OCI-LY7 (cell line): ENCODE data around the gene ARRDC3. TPM values are rescaled to one million over a fixed set of nuclear protein-coding genes. Genes with fewer than 3 reads are reported as not detected.

ENCODE experiments used
- BruUV-seq: library from RNA; stranded (reverse); fragments of 400-500 nt; replicated peaks from 2 replicates; lab custom pipeline; 2021; lab: Mats Ljungman, UMichigan
- CTCF ChIA-PET: fragments of 300-600 bp; sonication (Branson Sonifier 250); formaldehyde crosslinking; loops from one replicate; lab custom pipeline; 2022; ENCODE audit warnings: antibody characterized with exemption; ENCODE audit not compliant: unreplicated experiment; lab: Charles Lee
- POLR2A ChIA-PET: fragments of 300-600 bp; sonication (Branson Sonifier 250); formaldehyde crosslinking; loops from one replicate; lab custom pipeline; 2022; ENCODE audit warnings: antibody characterized with exemption; lab: Charles Lee
- DNase-seq: peaks from one replicate; pipeline ENCODE4 v3.0.0-alpha.2; 2015; ENCODE audit warnings: low spot score
- H2AFZ ChIP-seq: fragments of 200-600 bp; sonication (generic), shearing (Covaris generic); 2 replicates; pipeline ENCODE4 v1.6.1; 2014; ENCODE audit warnings: mild to moderate bottlenecking, antibody characterized with exemption, low read length, moderate library complexity
- H3K27ac ChIP-seq: fragments of 200-600 bp; sonication (generic); 2 replicates; pipeline ENCODE4 v1.5.1; 2014; ENCODE audit warnings: mixed run types, low read depth, mild to moderate bottlenecking, moderate library complexity, low read length, inconsistent platforms; ENCODE audit not compliant: poor library complexity, severe bottlenecking
- H3K36me3 ChIP-seq: fragments of 200-600 bp; sonication (generic); 2 replicates; pipeline ENCODE4 v1.6.1; 2014; ENCODE audit warnings: mild to moderate bottlenecking, antibody characterized with exemption, low read length, moderate library complexity, mixed read lengths; ENCODE audit not compliant: insufficient read depth
- H3K4me1 ChIP-seq: fragments of 200-600 bp; sonication (generic); 2 replicates; pipeline ENCODE4 v1.5.1; 2014; ENCODE audit warnings: mild to moderate bottlenecking, low read length; ENCODE audit not compliant: insufficient read depth, poor library complexity, severe bottlenecking
- H3K4me2 ChIP-seq: fragments of 200-600 bp; sonication (generic); 2 replicates; pipeline ENCODE4 v1.6.1; 2014; ENCODE audit warnings: mild to moderate bottlenecking, low read length
- H3K4me3 ChIP-seq: fragments of 200-600 bp; sonication (generic); 2 replicates; pipeline ENCODE4 v1.5.1; 2014; ENCODE audit warnings: mild to moderate bottlenecking, low read depth, low read length; ENCODE audit not compliant: poor library complexity, severe bottlenecking
- H3K79me2 ChIP-seq: fragments of 200-600 bp; sonication (generic); 2 replicates; pipeline ENCODE4 v1.6.1; 2016; ENCODE audit warnings: low read depth, mild to moderate bottlenecking, low read length, moderate library complexity, mixed read lengths; ENCODE audit not compliant: insufficient read depth
- H3K9me2 ChIP-seq: fragments of 200-600 bp; sonication (generic); 2 replicates; pipeline ENCODE4 v1.6.1; 2016; ENCODE audit warnings: mild to moderate bottlenecking, low read length, mixed read lengths; ENCODE audit not compliant: insufficient read depth
- H3K9me3 ChIP-seq: fragments of 200-600 bp; sonication (generic); 2 replicates; pipeline ENCODE4 v1.6.1; 2014; ENCODE audit warnings: mild to moderate bottlenecking, mixed run types, low read length, mixed read lengths
- H4K20me1 ChIP-seq: fragments of 200-600 bp; sonication (generic); 2 replicates; pipeline ENCODE4 v1.6.1; 2014; ENCODE audit warnings: mild to moderate bottlenecking, antibody characterized with exemption, low read length, moderate library complexity, mixed read lengths; ENCODE audit not compliant: insufficient read depth
- CTCF ChIP-seq: fragments of 200-600 bp; sonication (generic); conservative IDR thresholded peaks from 2 replicates; pipeline ENCODE4 v1.5.1; 2014; ENCODE audit warnings: mild to moderate bottlenecking, antibody characterized with exemption, low read length, moderate library complexity, mixed read lengths
- EZH2phosphoT487 ChIP-seq: fragments of 200-600 bp; sonication (generic); IDR thresholded peaks from 2 replicates; pipeline ENCODE4 v1.6.1; 2018; ENCODE audit warnings: low read depth, borderline replicate concordance, mild to moderate bottlenecking, mixed run types, antibody characterized with exemption, low read length, moderate library complexity, mixed read lengths
- intact Hi-C: fragments of 100-400 bp; cut with micrococcal nuclease; formaldehyde crosslinking; loops from one replicate; pipeline ENCODE4 v1.10.0; 2022; ENCODE audit not compliant: unreplicated experiment
- total RNA-seq, 2 experiments: library from RNA; depleted of rRNA in 1 of 2; stranded (reverse); fragments of >200 nt in 1 of 2; shearing (Covaris generic) in 1 of 2; gene quantifications; 2 replicates each; pipeline ENCODE4 v1.2.3, GENCODE V29; 2014 to 2022

ARRDC3 gene
- total RNA-seq, 2 experiments from 2014 or later: 30.0 to 30.6 TPM

- BruUV-seq: no TSS peak
- H3K27ac ChIP-seq: no peak overlapping the region
- no peaks in the 10 kb centered on the region for H3K36me3 ChIP-seq
- no peaks in the 10 kb centered on the region for H3K9me2 ChIP-seq
- ChIA-PET CTCF (no interaction called here), POLR2A (no interaction called here)
- no peaks in the 10 kb centered on the region for H3K79me2 ChIP-seq
- no peaks in the 10 kb centered on the region for H3K4me1 ChIP-seq
- TF ChIP-seq EZH2phosphoT487: no peak
- no peak for TF ChIP-seq CTCF
- no peaks in the 10 kb centered on the region for H4K20me1 ChIP-seq
- H2AFZ ChIP-seq: no peak overlapping the region
- H3K9me3 ChIP-seq: no peaks in the 10 kb centered on the region
- no peak overlapping the region for H3K4me2 ChIP-seq
- no peak for DNase-seq
- no peak overlapping the region for H3K4me3 ChIP-seq
- intact Hi-C loops: no loop called here
Observed at GRCh38 chr5:91403438-91403837, 20.3 kb upstream of the ARRDC3 start.

GRCh38 chr5:91401175-91401574 is 18.1 kb upstream of the ARRDC3 start:
- TF ChIP-seq EZH2phosphoT487 (no peak), CTCF (no peak)
- Histone ChIP-seq H2AFZ (no peak overlapping the region), H3K4me3 (no peak overlapping the region), H3K9me3 (no peaks in the 10 kb centered on the region), H3K79me2 (no peaks in the 10 kb centered on the region), H4K20me1 (no peaks in the 10 kb centered on the region), H3K4me2 (no peak overlapping the region), H3K36me3 (no peaks in the 10 kb centered on the region), H3K27ac (no peak overlapping the region), H3K9me2 (no peaks in the 10 kb centered on the region), H3K4me1 (no peaks in the 10 kb centered on the region)
- intact Hi-C loops: no loop called here
- ChIA-PET POLR2A (interaction anchor here (1.0 kb wide), 1 partner anchor 16 kb away, joined by 3 read pairs; no protein-coding TSS in a partner anchor), CTCF (no interaction called here)
- no peak for DNase-seq
- BruUV-seq: no TSS peak

- CTCF ChIA-PET: no interaction called here
Observed at GRCh38 chr5:91397791-91398190, 14.7 kb upstream of the ARRDC3 start.

More at GRCh38 chr5:91397791-91398190, 14.7 kb upstream of the ARRDC3 start:
- H3K27ac ChIP-seq: no peak overlapping the region
- H3K4me1 ChIP-seq: no peaks in the 10 kb centered on the region
- no peaks in the 10 kb centered on the region for H3K9me3 ChIP-seq
- H3K36me3 ChIP-seq: no peaks in the 10 kb centered on the region
- H3K4me2 ChIP-seq: no peak overlapping the region
- DNase-seq: no peak
- H3K4me3 ChIP-seq: no peak overlapping the region
- H2AFZ ChIP-seq: no peak overlapping the region
- POLR2A ChIA-PET: interaction anchor here (0.7 to 1.0 kb wide), 2 partner anchors 12 to 99 kb away, joined by 3 to 4 read pairs; no protein-coding TSS in a partner anchor
- no TSS peak for BruUV-seq
- intact Hi-C loops: no loop called here
- TF ChIP-seq EZH2phosphoT487: no peak
- TF ChIP-seq CTCF: no peak
- H3K9me2 ChIP-seq: no peaks in the 10 kb centered on the region
- no peaks in the 10 kb centered on the region for H4K20me1 ChIP-seq
- H3K79me2 ChIP-seq: no peaks in the 10 kb centered on the region
